ENCODE data around the gene ING5. TPM values are rescaled to one million over a fixed set of nuclear protein-coding genes. Genes with fewer than 3 reads are reported as not detected.

Gene ING5
- total and polyA plus RNA-seq, 9 donors: 24.9 to 57.1 (median 39.6) TPM

DNA sequence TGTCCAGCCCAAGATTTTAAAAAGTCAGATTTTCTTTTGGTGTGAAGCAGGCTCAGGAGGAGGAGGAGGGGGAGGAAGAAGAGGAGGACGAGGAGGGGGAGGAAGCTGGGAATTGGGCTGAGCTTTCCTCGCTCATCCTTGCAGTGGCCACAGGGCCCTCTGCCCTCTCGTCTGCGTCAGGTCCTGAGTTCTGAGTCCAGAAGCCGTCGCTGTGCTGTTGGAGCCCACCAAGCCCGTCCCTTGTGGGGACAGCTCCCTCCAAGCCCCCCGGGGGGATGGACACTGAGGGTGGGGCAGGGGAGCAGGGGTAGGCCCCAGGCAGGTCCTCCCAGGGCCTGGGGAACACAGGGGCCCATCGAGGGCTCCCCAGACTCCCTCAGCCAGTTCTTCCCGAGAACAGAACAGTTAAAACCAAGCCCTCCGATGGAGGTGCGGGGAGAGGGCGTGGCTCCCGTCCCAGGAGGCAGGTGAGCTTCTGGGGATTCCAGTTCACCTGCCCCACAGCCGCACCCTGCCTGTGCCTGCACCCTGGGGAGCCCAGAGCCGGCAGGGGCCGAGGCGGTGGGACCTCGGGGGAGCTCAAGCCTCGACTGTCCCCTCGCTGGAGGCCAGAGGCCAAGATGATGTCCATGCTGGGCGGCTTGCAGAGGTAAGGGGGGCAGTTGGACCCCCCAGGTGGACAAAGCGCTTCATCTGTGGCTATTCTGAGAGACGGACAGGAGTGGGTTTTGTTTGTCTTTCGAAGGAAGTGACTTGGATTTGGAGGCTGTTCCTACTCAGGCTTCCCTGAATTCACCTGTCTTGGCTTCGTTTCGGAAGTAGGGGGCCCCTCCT lies 74.7 kb downstream of the ING5 start, which contains the start of gene GAL3ST2:
GAL3ST2 (plus strand) TSS at position 487 of the 834 bp plus-strand sequence; CDS start at position 621, 134 bp downstream.
- Histone ChIP-seq H3K9me3 (peaks cover 0 to 3% of the 10 kb centered on the region in 2 donors), H3K4me1 (ENCODE audit: insufficient read depth) (peaks cover 1% of the 10 kb centered on the region), H3K4me3 (peak within 1 kb of the TSS; percentile 9), H3K27ac (no peak within 1 kb of the TSS), H3K27me3 (no peaks in the 10 kb centered on the region), H3K36me3 (no peaks in the 10 kb centered on the region)
- WGBS, 3 donors: 70 to 79% (median 78%) methylated on average over 27 of the region's 27 CpGs
- DNase-seq: no peak
- intact Hi-C loops (cut with DNase I): no loop called here
- no peak for TF ChIP-seq EP300 (IDR thresholded peaks at IDR 0.05)
- TF ChIP-seq, protein P1, sequence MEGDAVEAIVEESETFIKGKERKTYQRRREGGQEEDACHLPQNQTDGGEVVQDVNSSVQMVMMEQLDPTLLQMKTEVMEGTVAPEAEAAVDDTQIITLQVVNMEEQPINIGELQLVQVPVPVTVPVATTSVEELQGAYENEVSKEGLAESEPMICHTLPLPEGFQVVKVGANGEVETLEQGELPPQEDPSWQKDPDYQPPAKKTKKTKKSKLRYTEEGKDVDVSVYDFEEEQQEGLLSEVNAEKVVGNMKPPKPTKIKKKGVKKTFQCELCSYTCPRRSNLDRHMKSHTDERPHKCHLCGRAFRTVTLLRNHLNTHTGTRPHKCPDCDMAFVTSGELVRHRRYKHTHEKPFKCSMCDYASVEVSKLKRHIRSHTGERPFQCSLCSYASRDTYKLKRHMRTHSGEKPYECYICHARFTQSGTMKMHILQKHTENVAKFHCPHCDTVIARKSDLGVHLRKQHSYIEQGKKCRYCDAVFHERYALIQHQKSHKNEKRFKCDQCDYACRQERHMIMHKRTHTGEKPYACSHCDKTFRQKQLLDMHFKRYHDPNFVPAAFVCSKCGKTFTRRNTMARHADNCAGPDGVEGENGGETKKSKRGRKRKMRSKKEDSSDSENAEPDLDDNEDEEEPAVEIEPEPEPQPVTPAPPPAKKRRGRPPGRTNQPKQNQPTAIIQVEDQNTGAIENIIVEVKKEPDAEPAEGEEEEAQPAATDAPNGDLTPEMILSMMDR (IDR thresholded peaks at IDR 0.05): no peak
- TF ChIP-seq POLR2A (IDR thresholded peaks at IDR 0.05): no peak

DNA sequence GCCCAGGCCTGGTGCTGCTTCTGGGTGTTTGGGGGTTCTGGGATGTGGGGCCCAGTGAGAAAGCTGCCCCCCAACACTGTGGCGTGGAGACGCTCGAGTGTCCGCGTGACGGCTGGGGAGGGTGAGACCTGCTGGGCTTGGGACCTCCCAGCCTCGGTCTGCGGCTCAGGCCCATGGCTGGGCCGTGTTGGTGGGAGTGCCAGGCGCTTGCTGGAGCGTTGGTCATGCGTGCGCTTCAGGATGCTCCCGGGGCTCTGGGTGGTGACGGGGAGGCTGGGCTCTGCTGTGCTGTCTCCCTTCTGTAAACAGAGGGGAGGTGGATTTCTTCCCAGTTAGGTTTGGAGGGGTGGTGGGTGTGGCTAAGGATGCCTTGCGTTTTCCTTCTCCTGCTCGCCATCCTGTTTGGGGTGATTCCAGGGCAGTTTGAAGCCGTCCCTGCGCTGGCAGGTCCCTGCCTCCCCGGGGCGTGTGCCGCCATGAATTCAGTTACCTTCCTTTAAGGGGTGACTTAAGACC lies 75.4 kb downstream of the ING5 start:
- intact Hi-C loops (cut with DNase I): no loop called here
- TF ChIP-seq POLR2A (IDR thresholded peaks at IDR 0.05): no peak
- no peak for TF ChIP-seq EP300 (IDR thresholded peaks at IDR 0.05)
- TF ChIP-seq, protein P1 (IDR thresholded peaks at IDR 0.05): no peak
- no peaks in the 10 kb centered on the region for H3K4me1 ChIP-seq (ENCODE audit: insufficient read depth)
- H3K27ac ChIP-seq: no peak overlapping the region
- peak overlapping the region; percentile 9 for H3K4me3 ChIP-seq
- no peaks in the 10 kb centered on the region for H3K27me3 ChIP-seq
- H3K36me3 ChIP-seq: no peaks in the 10 kb centered on the region
- WGBS, 3 donors: 63 to 72% (median 70%) methylated on average over 22 of the region's 22 CpGs
- DNase-seq: peak in 1 of 5 donors; percentile 32
- peaks cover 0 to 3% of the 10 kb centered on the region in 2 donors for H3K9me3 ChIP-seq

DNA sequence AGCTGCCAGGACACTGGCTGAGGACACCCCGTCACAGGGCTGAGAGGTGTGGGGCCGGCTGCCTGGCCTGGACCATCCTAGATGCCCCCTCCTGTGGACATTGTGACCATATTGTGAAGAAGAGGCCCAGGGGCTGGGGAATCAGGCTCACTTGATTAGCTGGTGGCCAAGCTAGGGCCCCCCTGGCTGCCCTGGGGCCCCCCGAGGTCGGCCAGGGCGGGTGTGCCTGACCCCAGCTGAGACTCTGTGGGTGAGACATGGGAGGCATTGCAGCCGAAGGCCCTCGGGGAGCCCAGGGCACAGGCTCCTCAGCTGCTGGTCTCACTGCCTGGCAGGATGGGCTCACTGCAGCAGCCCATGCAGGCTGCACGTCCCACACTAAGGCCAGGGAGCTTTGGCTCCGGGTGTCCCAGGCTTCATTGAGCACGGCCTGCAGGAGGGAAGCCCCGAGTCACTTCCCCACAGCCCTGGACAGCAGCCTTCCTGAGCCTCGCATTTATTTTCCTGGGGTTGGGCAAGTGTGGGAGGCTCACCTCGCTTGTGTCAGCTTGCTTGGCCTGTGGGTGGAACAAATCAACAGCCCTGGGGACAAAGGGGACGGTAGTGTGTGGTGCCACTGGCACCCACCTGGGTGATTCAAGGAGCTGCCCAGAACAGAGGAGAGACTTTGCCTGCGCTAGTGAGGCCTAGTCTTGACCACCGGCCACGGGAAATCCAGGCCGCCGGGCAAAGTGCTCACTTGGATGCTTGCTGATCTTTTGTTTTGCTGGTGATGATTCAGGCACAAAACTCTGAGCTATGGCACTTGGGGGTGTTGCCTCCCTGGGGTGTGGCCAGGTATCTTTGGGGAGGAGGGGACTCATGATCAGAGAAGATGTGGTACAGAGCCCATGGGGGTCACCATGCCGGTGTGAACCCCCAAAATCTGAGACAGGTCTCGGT lies 76.1 kb downstream of the ING5 start:
- H3K27ac ChIP-seq: no peak overlapping the region
- DNase-seq: no peak
- H3K4me1 ChIP-seq (ENCODE audit: insufficient read depth): no peaks in the 10 kb centered on the region
- no peak overlapping the region for H3K4me3 ChIP-seq
- intact Hi-C loops (cut with DNase I): no loop called here
- no peaks in the 10 kb centered on the region for H3K36me3 ChIP-seq
- no peaks in the 10 kb centered on the region for H3K27me3 ChIP-seq
- peaks cover 0 to 3% of the 10 kb centered on the region in 2 donors for H3K9me3 ChIP-seq
- TF ChIP-seq, protein P1 (IDR thresholded peaks at IDR 0.05): no peak
- 77 to 81% (median 79%) methylated on average over 18 to 21 of the region's 21 CpGs for WGBS, 3 donors

Other genes with a start within 250 kb of the ING5 start
- 100 to 1,000 TPM in 5 of 7 donors, 10 to 100 TPM in 2; 96.8 to 150 (median 108) TPM for gene STK25, start 193.5 kb upstream of the ING5 start, total RNA-seq
- 100 to 1,000 TPM in 1 of 2 donors, 10 to 100 TPM in 1; 71.1 to 142 TPM for gene STK25, start 193.5 kb upstream of the ING5 start, polyA plus RNA-seq
- 10 to 100 TPM in 6 of 7 donors, 1 to 10 TPM in 1; 9.6 to 20.6 (median 13.5) TPM for gene BOK, start 143.3 kb upstream of the ING5 start, total RNA-seq
- 10 to 100 TPM in 1 of 2 donors, 1 to 10 TPM in 1; 4.8 to 19.2 TPM for gene BOK, start 143.3 kb upstream of the ING5 start, polyA plus RNA-seq
- gene THAP4, start 64.9 kb upstream of the ING5 start, total RNA-seq: 10 to 100 TPM; 26.2 to 54.7 (median 40.3) TPM
- gene THAP4, start 64.9 kb upstream of the ING5 start, polyA plus RNA-seq: 10 to 100 TPM; 12.1 to 42.0 TPM
- gene ATG4B, start 64.3 kb upstream of the ING5 start, total RNA-seq: 10 to 100 TPM; 37.1 to 70.4 (median 56.3) TPM
- gene ATG4B, start 64.3 kb upstream of the ING5 start, polyA plus RNA-seq: 10 to 100 TPM; 41.0 to 49.5 TPM
- 10 to 100 TPM in 6 of 7 donors, 1 to 10 TPM in 1; 8.9 to 17.9 (median 14.6) TPM for gene DTYMK, start 15.2 kb upstream of the ING5 start, total RNA-seq
- gene DTYMK, start 15.2 kb upstream of the ING5 start, polyA plus RNA-seq: 10 to 100 TPM in 1 of 2 donors, 1 to 10 TPM in 1; 3.7 to 10.7 TPM
- gene D2HGDH, start 32.6 kb downstream of the ING5 start, total RNA-seq: 10 to 100 TPM; 17.1 to 35.1 (median 26.3) TPM
- 10 to 100 TPM in 1 of 2 donors, under 1 TPM in 1; 0.63 to 24.6 TPM for gene D2HGDH, start 32.6 kb downstream of the ING5 start, polyA plus RNA-seq
- gene GAL3ST2, start 74.8 kb downstream of the ING5 start, total RNA-seq: 1 to 10 TPM in 1 of 7 donors, under 1 TPM in 4, not detected in 2; 0.27 to 4.3 (median 0.64) TPM
- gene GAL3ST2, start 74.8 kb downstream of the ING5 start, polyA plus RNA-seq: under 1 TPM in 1 of 2 donors, not detected in 1; 0.05 TPM
- 1 to 10 TPM in 3 of 7 donors, under 1 TPM in 3, not detected in 1; 0.68 to 7.2 (median 0.96) TPM for gene NEU4, start 107.2 kb downstream of the ING5 start, total RNA-seq
- gene NEU4, start 107.2 kb downstream of the ING5 start, polyA plus RNA-seq: under 1 TPM in 1 of 2 donors, not detected in 1; 0.23 TPM
- under 1 TPM in 6 of 7 donors, not detected in 1; 0.13 to 0.57 (median 0.29) TPM for gene PDCD1, start 156.9 kb downstream of the ING5 start, total RNA-seq
- under 1 TPM in 1 of 2 donors, not detected in 1; 0.17 TPM for gene PDCD1, start 156.9 kb downstream of the ING5 start, polyA plus RNA-seq
- under 1 TPM in 1 of 7 donors, not detected in 6; 0.10 TPM for gene RTP5, start 167.7 kb downstream of the ING5 start, total RNA-seq
- gene RTP5, start 167.7 kb downstream of the ING5 start, polyA plus RNA-seq: not detected